ENCODE data around the gene CCDC141. TPM values are rescaled to one million over a fixed set of nuclear protein-coding genes. Genes with fewer than 3 reads are reported as not detected.
A peak's percentile ranks its signal among the peaks of the same experiment; 100 is the strongest.

The CCDC141 gene
- total RNA-seq, 2 donors from 2014 or later = 118 to 142 TPM

GRCh38 chr2:178891959-178892485, 157.9 kb downstream of the CCDC141 start:
- no peaks in the 10 kb centered on the region for H3K4me1 Mint-ChIP-seq
- Histone ChIP-seq H3K4me3 (ENCODE audit: low read length) (no peak overlapping the region), H3K9ac (ENCODE audit: extremely low read depth, low read length, poor library complexity, severe bottlenecking) (no peak overlapping the region), H3K27ac (ENCODE audit: low read depth, low read length) (no peak overlapping the region), H3K4me1 (ENCODE audit: control insufficient read depth, insufficient read depth, low read length) (no peaks in the 10 kb centered on the region), H3K36me3 (ENCODE audit: control insufficient read depth, insufficient read depth, low read length) (peaks cover 44% of the 10 kb centered on the region), H3K9me3 (ENCODE audit: control insufficient read depth, low read length) (no peaks in the 10 kb centered on the region), H3K27me3 (ENCODE audit: control insufficient read depth, insufficient read depth, low read length, poor library complexity, severe bottlenecking) (no peaks in the 10 kb centered on the region)
- 92 to 93% methylated on average over 5 of the region's 5 CpGs for WGBS, 2 experiments (ENCODE audit: insufficient coverage in 1 of 2, insufficient read length in 1 of 2)
- peak overlapping the region; percentile 41 for H3K27ac Mint-ChIP-seq
- peaks cover 29% of the 10 kb centered on the region for H3K36me3 Mint-ChIP-seq (ENCODE audit: low read depth)
- H3K27me3 Mint-ChIP-seq (ENCODE audit: insufficient read depth) = no peaks in the 10 kb centered on the region
- no peak for TF ChIP-seq CTCF (conservative IDR thresholded peaks at IDR 0.05)
- no peak overlapping the region for H3K4me3 Mint-ChIP-seq
- DNase-seq = no peak
- H3K9me3 Mint-ChIP-seq = no peaks in the 10 kb centered on the region

GRCh38 chr2:178891265-178891958, 158.5 kb downstream of the CCDC141 start:
- Mint-ChIP-seq H3K4me1 (no peaks in the 10 kb centered on the region), H3K4me3 (no peak overlapping the region), H3K27me3 (ENCODE audit: insufficient read depth) (no peaks in the 10 kb centered on the region), H3K27ac (no peak overlapping the region), H3K9me3 (no peaks in the 10 kb centered on the region), H3K36me3 (ENCODE audit: low read depth) (peaks cover 24% of the 10 kb centered on the region)
- peaks cover 44% of the 10 kb centered on the region for H3K36me3 ChIP-seq (ENCODE audit: control insufficient read depth, insufficient read depth, low read length)
- H3K27me3 ChIP-seq (ENCODE audit: control insufficient read depth, insufficient read depth, low read length, poor library complexity, severe bottlenecking) = no peaks in the 10 kb centered on the region
- no peak overlapping the region for H3K27ac ChIP-seq (ENCODE audit: low read depth, low read length)
- H3K9ac ChIP-seq (ENCODE audit: extremely low read depth, low read length, poor library complexity, severe bottlenecking) = no peak overlapping the region
- no peaks in the 10 kb centered on the region for H3K4me1 ChIP-seq (ENCODE audit: control insufficient read depth, insufficient read depth, low read length)
- no peak overlapping the region for H3K4me3 ChIP-seq (ENCODE audit: low read length)
- peak; percentile 94 for TF ChIP-seq CTCF (conservative IDR thresholded peaks at IDR 0.05)
- WGBS, 2 experiments (ENCODE audit: insufficient coverage in 1 of 2, insufficient read length in 1 of 2) = 20 to 59% methylated on average over 1 to 3 of the region's 3 CpGs
- no peaks in the 10 kb centered on the region for H3K9me3 ChIP-seq (ENCODE audit: control insufficient read depth, low read length)
- peak; percentile 92 for DNase-seq

GRCh38 chr2:178886006-178886405, 163.9 kb downstream of the CCDC141 start:
- no peak overlapping the region for H3K4me3 Mint-ChIP-seq
- no peaks in the 10 kb centered on the region for H3K9me3 Mint-ChIP-seq
- H3K9me3 ChIP-seq (ENCODE audit: control insufficient read depth, low read length) = no peaks in the 10 kb centered on the region
- no peak for TF ChIP-seq CTCF (conservative IDR thresholded peaks at IDR 0.05)
- H3K36me3 Mint-ChIP-seq (ENCODE audit: low read depth) = peaks cover 55% of the 10 kb centered on the region
- no peaks in the 10 kb centered on the region for H3K27me3 Mint-ChIP-seq (ENCODE audit: insufficient read depth)
- no peak overlapping the region for H3K27ac ChIP-seq (ENCODE audit: low read depth, low read length)
- no peak overlapping the region for H3K27ac Mint-ChIP-seq
- no peaks in the 10 kb centered on the region for H3K4me1 ChIP-seq (ENCODE audit: control insufficient read depth, insufficient read depth, low read length)
- no peak overlapping the region for H3K4me3 ChIP-seq (ENCODE audit: low read length)
- peaks cover 72% of the 10 kb centered on the region for H3K36me3 ChIP-seq (ENCODE audit: control insufficient read depth, insufficient read depth, low read length)
- peaks cover 2% of the 10 kb centered on the region for H3K4me1 Mint-ChIP-seq
- H3K9ac ChIP-seq (ENCODE audit: extremely low read depth, low read length, poor library complexity, severe bottlenecking) = no peak overlapping the region
- peak; percentile 58 for DNase-seq
- no peaks in the 10 kb centered on the region for H3K27me3 ChIP-seq (ENCODE audit: control insufficient read depth, insufficient read depth, low read length, poor library complexity, severe bottlenecking)
- 88 to 90% methylated on average over 2 to 3 of the region's 3 CpGs for WGBS, 2 experiments (ENCODE audit: insufficient coverage in 1 of 2, insufficient read length in 1 of 2)
